ENCODE measurements around the gene OR7C2. TPM values are rescaled to one million over a fixed set of nuclear protein-coding genes. Genes with fewer than 3 reads are reported as not detected.

The OR7C2 gene
- total RNA-seq, 1 donor from 2014 or later: not detected

GRCh38 chr19:14950421-14950820 lies 9.1 kb downstream of the OR7C2 start:
- TF ChIP-seq CTCF (IDR thresholded peaks at IDR 0.05; ENCODE audit: unreplicated experiment): no peak
- DNase-seq (ENCODE audit: low spot score in 2 of 2, unreplicated experiment in 2 of 2): no peak
- Mint-ChIP-seq H3K36me3 (no peaks in the 10 kb centered on the region), H3K9me3 (peaks cover 35% of the 10 kb centered on the region), H3K4me1 (no peaks in the 10 kb centered on the region), H3K27ac (no peak overlapping the region), H3K27me3 (ENCODE audit: low read depth) (no peaks in the 10 kb centered on the region), H3K4me3 (no peak overlapping the region)

- Mint-ChIP-seq H3K4me3 (no peak overlapping the region), H3K27ac (no peak overlapping the region), H3K9me3 (peaks cover 40% of the 10 kb centered on the region), H3K4me1 (no peaks in the 10 kb centered on the region), H3K36me3 (peaks cover 1% of the 10 kb centered on the region), H3K27me3 (ENCODE audit: low read depth) (no peaks in the 10 kb centered on the region)
- no peak for TF ChIP-seq CTCF (IDR thresholded peaks at IDR 0.05; ENCODE audit: unreplicated experiment)
- no peak for DNase-seq (ENCODE audit: low spot score in 2 of 2, unreplicated experiment in 2 of 2)
Measured at GRCh38 chr19:14952767-14953166, 11.5 kb downstream of the OR7C2 start.

- Mint-ChIP-seq H3K36me3 (peaks cover 1% of the 10 kb centered on the region), H3K9me3 (peaks cover 38% of the 10 kb centered on the region), H3K27me3 (ENCODE audit: low read depth) (no peaks in the 10 kb centered on the region), H3K4me3 (no peak overlapping the region), H3K27ac (no peak overlapping the region), H3K4me1 (no peaks in the 10 kb centered on the region)
- TF ChIP-seq CTCF (IDR thresholded peaks at IDR 0.05; ENCODE audit: unreplicated experiment): no peak
- no peak for DNase-seq (ENCODE audit: low spot score in 2 of 2, unreplicated experiment in 2 of 2)
Measured at GRCh38 chr19:14954071-14954655, 12.9 kb downstream of the OR7C2 start.

GRCh38 chr19:14957464-14957863 lies 16.2 kb downstream of the OR7C2 start:
- no peak overlapping the region for H3K27ac Mint-ChIP-seq
- no peak for DNase-seq (ENCODE audit: low spot score in 2 of 2, unreplicated experiment in 2 of 2)
- no peak for TF ChIP-seq CTCF (IDR thresholded peaks at IDR 0.05; ENCODE audit: unreplicated experiment)
- peaks cover 44% of the 10 kb centered on the region for H3K9me3 Mint-ChIP-seq
- H3K4me1 Mint-ChIP-seq: no peaks in the 10 kb centered on the region
- H3K4me3 Mint-ChIP-seq: no peak overlapping the region
- no peaks in the 10 kb centered on the region for H3K27me3 Mint-ChIP-seq (ENCODE audit: low read depth)
- peaks cover 3% of the 10 kb centered on the region for H3K36me3 Mint-ChIP-seq

GRCh38 chr19:14959263-14959662 lies 18.0 kb downstream of the OR7C2 start:
- Mint-ChIP-seq H3K36me3 (peaks cover 5% of the 10 kb centered on the region), H3K4me1 (no peaks in the 10 kb centered on the region), H3K27me3 (ENCODE audit: low read depth) (no peaks in the 10 kb centered on the region), H3K4me3 (no peak overlapping the region), H3K27ac (no peak overlapping the region), H3K9me3 (peaks cover 49% of the 10 kb centered on the region)
- no peak for DNase-seq (ENCODE audit: low spot score in 2 of 2, unreplicated experiment in 2 of 2)
- TF ChIP-seq CTCF (IDR thresholded peaks at IDR 0.05; ENCODE audit: unreplicated experiment): no peak
